ENCODE results near the gene PRKACB.

DNA sequence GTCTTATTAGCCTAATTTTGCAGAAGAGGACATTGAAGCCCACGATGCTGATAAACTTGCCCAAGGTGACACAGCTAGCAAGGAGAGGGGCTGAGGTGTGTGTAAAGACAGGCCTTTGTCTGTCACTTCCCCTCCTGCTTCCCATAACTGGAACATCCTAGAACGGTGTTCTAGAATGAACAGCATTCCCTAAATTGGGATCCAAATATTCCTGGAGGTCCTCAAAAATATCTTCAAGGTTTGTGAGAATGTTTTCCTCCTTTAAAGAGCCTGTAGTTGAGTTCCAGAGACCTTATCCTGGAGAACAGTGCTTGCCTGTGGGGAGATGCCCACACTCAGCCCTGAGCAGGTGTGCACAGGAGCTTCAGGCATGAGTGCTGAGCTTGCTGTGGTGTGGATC is 115.9 kb downstream of the PRKACB start:
- TF ChIP-seq, protein P1, sequence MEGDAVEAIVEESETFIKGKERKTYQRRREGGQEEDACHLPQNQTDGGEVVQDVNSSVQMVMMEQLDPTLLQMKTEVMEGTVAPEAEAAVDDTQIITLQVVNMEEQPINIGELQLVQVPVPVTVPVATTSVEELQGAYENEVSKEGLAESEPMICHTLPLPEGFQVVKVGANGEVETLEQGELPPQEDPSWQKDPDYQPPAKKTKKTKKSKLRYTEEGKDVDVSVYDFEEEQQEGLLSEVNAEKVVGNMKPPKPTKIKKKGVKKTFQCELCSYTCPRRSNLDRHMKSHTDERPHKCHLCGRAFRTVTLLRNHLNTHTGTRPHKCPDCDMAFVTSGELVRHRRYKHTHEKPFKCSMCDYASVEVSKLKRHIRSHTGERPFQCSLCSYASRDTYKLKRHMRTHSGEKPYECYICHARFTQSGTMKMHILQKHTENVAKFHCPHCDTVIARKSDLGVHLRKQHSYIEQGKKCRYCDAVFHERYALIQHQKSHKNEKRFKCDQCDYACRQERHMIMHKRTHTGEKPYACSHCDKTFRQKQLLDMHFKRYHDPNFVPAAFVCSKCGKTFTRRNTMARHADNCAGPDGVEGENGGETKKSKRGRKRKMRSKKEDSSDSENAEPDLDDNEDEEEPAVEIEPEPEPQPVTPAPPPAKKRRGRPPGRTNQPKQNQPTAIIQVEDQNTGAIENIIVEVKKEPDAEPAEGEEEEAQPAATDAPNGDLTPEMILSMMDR (IDR thresholded peaks at IDR 0.05), result no peak
- TF ChIP-seq POLR2A (IDR thresholded peaks at IDR 0.05), result no peak
